Activated CD4-positive, alpha-beta T cell treated with anti-CD3 and anti-CD28 coated beads, Interleukin-2, amount 50 U/mL, for 48 hours (primary cell): ENCODE measurements around the gene DMBT1.
"Not testable (repeated sequence)": the region's sequence is repeated elsewhere in the genome, so short reads cannot be mapped to it uniquely, and the experiment has no call there.

Experiments
- DNase-seq, 2 experiments: peaks; one replicate each; pipeline ENCODE4 v3.0.0-alpha.2; 2020

DMBT1 gene

GRCh38 chr10:122587098-122587760 lies 26.7 kb downstream of the DMBT1 start:
- DNase-seq = no peak

GRCh38 chr10:122588381-122588780 lies 27.8 kb downstream of the DMBT1 start:
- DNase-seq = no peak

- no peak for DNase-seq
These were observed 29.6 kb downstream of the DMBT1 start for GRCh38 chr10:122590153-122590552.

GRCh38 chr10:122591736-122592135 lies 31.2 kb downstream of the DMBT1 start:
- no peak for DNase-seq

- DNase-seq = no peak
These were observed 31.6 kb downstream of the DMBT1 start for GRCh38 chr10:122592161-122592560.

GRCh38 chr10:122617476-122618270 lies 57.1 kb downstream of the DMBT1 start:
- no peak for DNase-seq

GRCh38 chr10:122618461-122619165 lies 58.1 kb downstream of the DMBT1 start:
- DNase-seq = no peak

GRCh38 chr10:122620961-122621360 lies 60.4 kb downstream of the DMBT1 start:
- DNase-seq = not testable (repeated sequence)

- DNase-seq = no peak
These were observed 64.0 kb downstream of the DMBT1 start for GRCh38 chr10:122624546-122624945.

GRCh38 chr10:122630526-122630925 lies 70.0 kb downstream of the DMBT1 start:
- no peak for DNase-seq

GRCh38 chr10:122632031-122632430 lies 71.5 kb downstream of the DMBT1 start:
- DNase-seq = no peak

GRCh38 chr10:122632576-122632975 lies 72.0 kb downstream of the DMBT1 start:
- no peak for DNase-seq

- DNase-seq = no peak
These were observed 76.4 kb downstream of the DMBT1 start for GRCh38 chr10:122636953-122637352.

- DNase-seq = no peak
These were observed 76.8 kb downstream of the DMBT1 start for GRCh38 chr10:122637376-122637775.

- DNase-seq = no peak
These were observed 77.6 kb downstream of the DMBT1 start for GRCh38 chr10:122638106-122638505.

GRCh38 chr10:122639801-122640200 lies 79.2 kb downstream of the DMBT1 start:
- no peak for DNase-seq

GRCh38 chr10:122640921-122641320 lies 80.4 kb downstream of the DMBT1 start:
- DNase-seq = no peak

- DNase-seq = no peak
These were observed 82.4 kb downstream of the DMBT1 start for GRCh38 chr10:122642726-122643605.

GRCh38 chr10:122643931-122644534 lies 83.5 kb downstream of the DMBT1 start:
- DNase-seq = no peak

- DNase-seq = no peak
These were observed 86.2 kb downstream of the DMBT1 start for GRCh38 chr10:122646511-122647382.

GRCh38 chr10:122647383-122647968 lies 86.9 kb downstream of the DMBT1 start:
- DNase-seq = no peak
